HCT116 (cell line): ENCODE measurements around the gene MKRN1. TPM values are rescaled to one million over a fixed set of nuclear protein-coding genes. Genes with fewer than 3 reads are reported as not detected.
A peak's percentile ranks its signal among the peaks of the same experiment; 100 is the strongest.

Experiments
- ATAC-seq: fragments of 200-7000 bp; cut with Tn5 transposase; 2 replicates; pipeline ENCODE4 v1.9.1; 2020; ENCODE audit warnings: mild to moderate bottlenecking, moderate library complexity
- BruUV-seq: library from RNA; stranded (reverse); fragments of 400-500 nt; replicated peaks from 2 replicates; lab custom pipeline; 2021; lab: Mats Ljungman, UMichigan
- CTCF ChIA-PET: fragments of 300-600 bp; sonication (Branson Sonifier 250); formaldehyde crosslinking; loops from one replicate; lab custom pipeline; 2021; ENCODE audit warnings: antibody characterized with exemption; lab: Charles Lee
- POLR2A ChIA-PET: fragments of 300-600, 350-600 bp; sonication (Branson Sonifier 250); formaldehyde crosslinking; loops from one replicate; lab custom pipeline; 2021; ENCODE audit warnings: antibody characterized with exemption; lab: Charles Lee
- RAD21 ChIA-PET, 2 experiments: fragments of 300-600 bp; sonication (Branson Sonifier 250); formaldehyde crosslinking; loops; one replicate each; lab custom pipeline; 2023; ENCODE audit warnings: low total read pairs in 2 of 2; ENCODE audit not compliant: uncharacterized antibody in 2 of 2, unreplicated experiment in 2 of 2, low non-redundant PET in 1 of 2; lab: Charles Lee
- DNase-seq: peaks from one replicate; pipeline ENCODE4 v3.0.0-alpha.2; 2010; ENCODE audit warnings: low read depth, low spot score
- H2AFZ ChIP-seq: fragments of 200-600 bp; shearing (Covaris generic), sonication (generic); 2 replicates; pipeline ENCODE4 v1.6.1; 2017; ENCODE audit warnings: low read depth, mixed run types, mixed read lengths, antibody characterized with exemption, low read length; ENCODE audit not compliant: poor library complexity, severe bottlenecking
- H3K27ac ChIP-seq: 2 replicates; pipeline ENCODE4 v1.5.1; 2012; ENCODE audit warnings: low read depth, low read length
- H3K27me3 ChIP-seq: fragments of 200-600 bp; sonication (generic); 2 replicates; pipeline ENCODE4 v1.6.1; 2016; ENCODE audit warnings: mixed run types, low read length, mixed read lengths; ENCODE audit not compliant: insufficient read depth
- H3K36me3 ChIP-seq, 2 experiments: fragments of 200-500 bp in 1 of 2; fragments of 200-600 bp in 1 of 2; sonication (Bioruptor generic) in 1 of 2; sonication (generic) in 1 of 2; 2 replicates each; pipeline versions ENCODE4 v1.5.1 to v1.6.1; 2014 to 2016; ENCODE audit warnings: low read length in 2 of 2, inconsistent platforms in 1 of 2, mixed read lengths in 1 of 2, mixed run types in 1 of 2; ENCODE audit not compliant: insufficient read depth in 2 of 2, control insufficient read depth in 1 of 2
- H3K4me1 ChIP-seq, 2 experiments: fragments of 200-600 bp in 1 of 2; sonication (generic) in 1 of 2; 2 replicates each; pipeline versions ENCODE4 v1.5.1 to v1.6.1; 2012 to 2017; ENCODE audit warnings: low read length in 2 of 2, inconsistent platforms in 1 of 2, mild to moderate bottlenecking in 1 of 2, mixed read lengths in 1 of 2, mixed run types in 1 of 2, moderate library complexity in 1 of 2; ENCODE audit not compliant: insufficient read depth in 2 of 2, control insufficient read depth in 1 of 2
- H3K4me2 ChIP-seq: fragments of 200-600 bp; sonication (generic); 2 replicates; pipeline ENCODE4 v1.6.1; 2017; ENCODE audit warnings: mixed run types, low read length, mixed read lengths
- H3K4me3 ChIP-seq, 2 experiments: fragments of 200-600 bp in 1 of 2; sonication (generic) in 1 of 2; replicated peaks in 1 of 2; 2 replicates each; pipeline ENCODE4 v1.5.1; 2011 to 2016; ENCODE audit warnings: low read length in 2 of 2, control low read depth in 1 of 2, low read depth in 1 of 2, mild to moderate bottlenecking in 1 of 2, mixed read lengths in 1 of 2, mixed run types in 1 of 2
- H3K79me2 ChIP-seq: fragments of 200-600 bp; sonication (generic); 2 replicates; pipeline ENCODE4 v1.6.1; 2017; ENCODE audit warnings: mild to moderate bottlenecking, mixed run types, low read length, moderate library complexity, mixed read lengths; ENCODE audit not compliant: insufficient read depth
- H3K9ac ChIP-seq: fragments of 200-600 bp; sonication (generic); 2 replicates; pipeline ENCODE4 v1.6.1; 2016; ENCODE audit warnings: low read length, mixed read lengths
- H3K9me2 ChIP-seq: fragments of 200-600 bp; sonication (generic), shearing (Covaris generic); 2 replicates; pipeline ENCODE4 v1.6.1; 2017; ENCODE audit warnings: mixed run types, mild to moderate bottlenecking, moderate library complexity; ENCODE audit not compliant: insufficient read depth
- H3K9me3 ChIP-seq, 2 experiments: fragments of 200-500 bp in 1 of 2; fragments of 200-600 bp in 1 of 2; sonication (Bioruptor generic) in 1 of 2; sonication (generic) in 1 of 2; 2 replicates each; pipeline ENCODE4 v1.6.1; 2014 to 2017; ENCODE audit warnings: low read length in 2 of 2, mixed read lengths in 2 of 2, inconsistent platforms in 1 of 2, low read depth in 1 of 2, mild to moderate bottlenecking in 1 of 2, mixed run types in 1 of 2, moderate library complexity in 1 of 2; ENCODE audit not compliant: control insufficient read depth in 1 of 2, insufficient read depth in 1 of 2
- H4K20me1 ChIP-seq: fragments of 200-600 bp; sonication (generic), shearing (Covaris generic); 2 replicates; pipeline ENCODE4 v1.6.1; 2017; ENCODE audit warnings: mixed run types, mild to moderate bottlenecking, moderate library complexity; ENCODE audit not compliant: insufficient read depth
- CEBPB ChIP-seq: IDR thresholded peaks from 2 replicates; pipeline ENCODE4 v1.6.1; 2012; ENCODE audit warnings: low read depth
- EZH2 ChIP-seq: fragments of 200-600 bp; sonication (generic); IDR thresholded peaks from 2 replicates; pipeline ENCODE4 v1.6.1; 2017; ENCODE audit warnings: antibody characterized with exemption, mixed run types
- FOSL1 ChIP-seq: IDR thresholded peaks from 2 replicates; pipeline ENCODE4 v1.6.1; 2012; ENCODE audit warnings: low read depth
- JUND ChIP-seq: IDR thresholded peaks from 2 replicates; pipeline ENCODE4 v1.6.1; 2012
- POLR2A ChIP-seq: IDR thresholded peaks from 2 replicates; pipeline ENCODE4 v1.7.0; 2011; ENCODE audit warnings: borderline replicate concordance; ENCODE audit not compliant: insufficient read depth, insufficient read length; ENCODE audit errors: extremely low read depth
- SIN3A ChIP-seq: IDR thresholded peaks from 2 replicates; pipeline ENCODE4 v1.6.1; 2012; ENCODE audit warnings: low read depth
- SP1 ChIP-seq: IDR thresholded peaks from 2 replicates; pipeline ENCODE4 v1.6.1; 2012; ENCODE audit warnings: low read depth
- ZBTB33 ChIP-seq: IDR thresholded peaks from 2 replicates; pipeline ENCODE4 v1.6.1; 2011; ENCODE audit warnings: mild to moderate bottlenecking, low read length, moderate library complexity; ENCODE audit not compliant: insufficient replicate concordance; ENCODE audit errors: extremely low read depth
- ZFX ChIP-seq: fragments of 450-650 bp; IDR thresholded peaks from 2 replicates; pipeline ENCODE4 v1.6.1; 2017
- intact Hi-C: fragments of 100-400 bp; cut with micrococcal nuclease; formaldehyde crosslinking; loops from 2 replicates; pipeline ENCODE4 v1.10.0; 2022
- total RNA-seq: library from RNA; stranded (reverse); gene quantifications from one replicate; pipeline ENCODE4 v1.2.1, GENCODE V29; 2021; ENCODE audit not compliant: unreplicated experiment
- TF ChIP-seq, protein P1 (sequence below), 3 experiments: fragments of 200-600 bp in 1 of 3; sonication (generic) in 1 of 3; IDR thresholded peaks in 2 of 3; conservative IDR thresholded peaks in 1 of 3; 2 replicates each; pipeline ENCODE4 v1.5.1; 2012 to 2017; ENCODE audit warnings: low read depth in 2 of 3, low read length in 2 of 3, antibody characterized with exemption in 1 of 3, borderline replicate concordance in 1 of 3, control low read depth in 1 of 3, mild to moderate bottlenecking in 1 of 3, mixed read lengths in 1 of 3, mixed run types in 1 of 3, moderate library complexity in 1 of 3; ENCODE audit not compliant: insufficient read depth in 1 of 3
- TF ChIP-seq, protein P2 (sequence below): IDR thresholded peaks from 2 replicates; pipeline ENCODE4 v1.6.1; 2012

Gene MKRN1
- total RNA-seq, 1 experiment from 2014 or later, result 95.0 TPM

DNA sequence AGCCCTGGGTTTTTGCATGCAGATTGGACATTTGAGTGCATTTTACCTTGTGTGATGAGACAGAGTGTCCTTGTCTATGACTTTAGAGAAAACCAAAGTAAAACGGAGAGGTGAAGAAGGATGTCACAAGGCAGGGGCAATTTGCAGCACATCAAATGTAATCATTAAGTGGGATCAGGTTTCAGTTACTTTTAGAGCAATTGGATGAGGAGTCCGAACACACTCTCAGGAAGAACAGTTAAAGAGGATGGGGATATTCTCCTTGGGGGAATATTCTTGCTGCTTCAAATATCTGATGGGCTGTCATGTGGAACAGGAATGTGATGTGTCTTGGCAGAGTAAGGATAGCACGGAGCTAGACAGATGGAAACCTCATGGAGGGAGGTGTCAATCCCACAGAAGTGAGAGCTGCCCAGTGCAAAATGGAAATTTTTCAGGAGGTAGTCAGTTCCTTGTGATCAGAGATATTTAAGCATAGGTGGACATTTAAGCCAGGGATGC is 74.7 kb downstream of the MKRN1 start:
- intact Hi-C loops, result loop anchor here (5.0 kb wide), 1 partner anchor 227 kb away; the partner anchor contains the start of gene KDM7A
- Histone ChIP-seq H3K9ac (peak overlapping the region; percentile 61; the same call in 1 of the 2 replicates), H3K36me3 (no peaks in the 10 kb centered on the region), H2AFZ (peak overlapping the region; percentile 63), H3K27ac (no peak overlapping the region), H3K9me3 (no peaks in the 10 kb centered on the region), H3K4me2 (peak overlapping the region; percentile 92), H3K79me2 (no peaks in the 10 kb centered on the region), H3K9me2 (no peaks in the 10 kb centered on the region), H3K4me3 (peak overlapping the region; percentile 59 to 74), H3K4me1 (peaks cover 9 to 18% of the 10 kb centered on the region in 2 experiments; a peak in 3 of 4 replicates), H3K27me3 (no peaks in the 10 kb centered on the region), H4K20me1 (no peaks in the 10 kb centered on the region)
- CTCF ChIA-PET, result no interaction called here
- TF ChIP-seq, protein P1, sequence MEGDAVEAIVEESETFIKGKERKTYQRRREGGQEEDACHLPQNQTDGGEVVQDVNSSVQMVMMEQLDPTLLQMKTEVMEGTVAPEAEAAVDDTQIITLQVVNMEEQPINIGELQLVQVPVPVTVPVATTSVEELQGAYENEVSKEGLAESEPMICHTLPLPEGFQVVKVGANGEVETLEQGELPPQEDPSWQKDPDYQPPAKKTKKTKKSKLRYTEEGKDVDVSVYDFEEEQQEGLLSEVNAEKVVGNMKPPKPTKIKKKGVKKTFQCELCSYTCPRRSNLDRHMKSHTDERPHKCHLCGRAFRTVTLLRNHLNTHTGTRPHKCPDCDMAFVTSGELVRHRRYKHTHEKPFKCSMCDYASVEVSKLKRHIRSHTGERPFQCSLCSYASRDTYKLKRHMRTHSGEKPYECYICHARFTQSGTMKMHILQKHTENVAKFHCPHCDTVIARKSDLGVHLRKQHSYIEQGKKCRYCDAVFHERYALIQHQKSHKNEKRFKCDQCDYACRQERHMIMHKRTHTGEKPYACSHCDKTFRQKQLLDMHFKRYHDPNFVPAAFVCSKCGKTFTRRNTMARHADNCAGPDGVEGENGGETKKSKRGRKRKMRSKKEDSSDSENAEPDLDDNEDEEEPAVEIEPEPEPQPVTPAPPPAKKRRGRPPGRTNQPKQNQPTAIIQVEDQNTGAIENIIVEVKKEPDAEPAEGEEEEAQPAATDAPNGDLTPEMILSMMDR (IDR thresholded peaks at IDR 0.05 in 2 of 3, conservative IDR thresholded peaks at IDR 0.05 in 1 of 3; ENCODE audit: borderline replicate concordance in 1 of 3, insufficient read depth in 1 of 3, low read depth in 2 of 3, low read length in 2 of 3), result no peak
- RAD21 ChIA-PET, result no interaction called here
- BruUV-seq, result TSS peak; percentile 73
- POLR2A ChIA-PET, result no interaction called here
- DNase-seq (no peak), ATAC-seq (peak; percentile 15; the same call in 1 of the 2 replicates)

DNA sequence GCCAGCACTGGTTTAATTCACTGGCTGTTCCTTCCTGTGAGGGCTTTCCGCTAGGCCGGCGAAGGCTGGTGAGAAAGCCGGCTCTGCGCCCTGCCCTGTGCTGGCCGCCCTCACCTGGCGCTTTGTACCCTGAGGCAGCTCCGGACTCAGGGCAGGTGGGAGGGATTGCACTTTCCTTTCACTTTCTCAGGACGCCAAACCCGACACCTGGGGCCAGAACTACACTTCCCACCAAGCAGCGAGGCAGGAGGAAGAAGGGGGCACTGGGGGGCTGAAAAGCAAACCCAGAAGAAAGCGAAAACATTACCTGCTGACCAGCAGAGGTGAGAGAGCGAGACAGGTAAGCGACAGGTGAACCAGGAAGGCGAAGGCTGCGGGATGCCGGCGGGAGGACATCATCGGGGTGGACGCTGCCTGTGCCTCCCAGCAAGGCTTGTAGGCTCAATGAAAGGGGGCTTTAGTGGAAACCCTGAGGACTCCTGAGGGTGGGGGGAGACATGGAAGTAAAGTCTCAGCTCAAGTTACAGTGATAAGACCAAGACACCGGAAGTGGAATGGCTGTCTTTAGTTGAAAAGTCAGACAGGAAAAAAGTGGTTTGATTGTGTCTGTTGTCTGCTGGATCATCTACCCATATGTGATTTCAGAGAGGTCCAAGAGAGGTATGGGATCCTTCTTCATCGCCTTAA is 75.3 kb downstream of the MKRN1 start, which contains the start of gene RAB19:
Gene RAB19, plus strand, starts transcription at position 181 of the 687 bp plus-strand sequence. CDS start 3,589 bp downstream, outside the sequence.
- Histone ChIP-seq H3K36me3 (no peaks in the 10 kb centered on the region), H3K4me2 (peak within 1 kb of the TSS; percentile 92), H3K79me2 (no peaks in the 10 kb centered on the region), H3K4me3 (peak within 1 kb of the TSS; percentile 59 to 74), H3K9me2 (no peaks in the 10 kb centered on the region), H3K27ac (peak within 1 kb of the TSS; percentile 9; the same call in 1 of the 2 replicates), H3K4me1 (peaks cover 9 to 18% of the 10 kb centered on the region in 2 experiments; a peak in 3 of 4 replicates), H3K9ac (peak within 1 kb of the TSS; percentile 61), H3K27me3 (no peaks in the 10 kb centered on the region), H4K20me1 (no peaks in the 10 kb centered on the region), H2AFZ (peak within 1 kb of the TSS; percentile 63), H3K9me3 (no peaks in the 10 kb centered on the region)
- RAD21 ChIA-PET, result no interaction called here
- ATAC-seq (peak; percentile 94), DNase-seq (peak; percentile 16)
- intact Hi-C loops, result loop anchor here (5.0 kb wide), 1 partner anchor 227 kb away; the partner anchor contains the start of gene KDM7A
- no TSS peak for BruUV-seq
- CTCF ChIA-PET, result interaction anchor here (0.7 kb wide), 1 partner anchor 109 kb away, joined by 3 read pairs; no protein-coding TSS in a partner anchor
- POLR2A ChIA-PET, result no interaction called here
- TF ChIP-seq POLR2A, result no peak
- no peak for TF ChIP-seq ZBTB33
- TF ChIP-seq FOSL1, result no peak
- TF ChIP-seq, protein P2, sequence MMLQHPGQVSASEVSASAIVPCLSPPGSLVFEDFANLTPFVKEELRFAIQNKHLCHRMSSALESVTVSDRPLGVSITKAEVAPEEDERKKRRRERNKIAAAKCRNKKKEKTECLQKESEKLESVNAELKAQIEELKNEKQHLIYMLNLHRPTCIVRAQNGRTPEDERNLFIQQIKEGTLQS, result no peak
- TF ChIP-seq CEBPB, result no peak
- TF ChIP-seq, protein P1 (IDR thresholded peaks at IDR 0.05 in 2 of 3, conservative IDR thresholded peaks at IDR 0.05 in 1 of 3; ENCODE audit: borderline replicate concordance in 1 of 3, insufficient read depth in 1 of 3, low read depth in 2 of 3, low read length in 2 of 3), result no peak
- 0 out of 2 replicates have a peak, but pooled peaks have one; percentile 43 for TF ChIP-seq SIN3A
- no peak for TF ChIP-seq JUND
- no peak for TF ChIP-seq SP1
- TF ChIP-seq ZFX, result no peak
- no peak for TF ChIP-seq EZH2
